DMS153 (cell line): ENCODE measurements around the gene MRAS.

Experiments
- DNase-seq: peaks from one replicate; lab custom pipeline; 2025; lab: John Stamatoyannopoulos, UW

Gene MRAS

GRCh38 chr3:138340511-138340910 lies 7.9 kb upstream of the MRAS start:
- DNase-seq = no peak

GRCh38 chr3:138344754-138345153 lies 3.6 kb upstream of the MRAS start:
- DNase-seq = no peak

- DNase-seq = no peak
Observed at GRCh38 chr3:138348754-138349739, 668 bp downstream of the MRAS start.

DNA sequence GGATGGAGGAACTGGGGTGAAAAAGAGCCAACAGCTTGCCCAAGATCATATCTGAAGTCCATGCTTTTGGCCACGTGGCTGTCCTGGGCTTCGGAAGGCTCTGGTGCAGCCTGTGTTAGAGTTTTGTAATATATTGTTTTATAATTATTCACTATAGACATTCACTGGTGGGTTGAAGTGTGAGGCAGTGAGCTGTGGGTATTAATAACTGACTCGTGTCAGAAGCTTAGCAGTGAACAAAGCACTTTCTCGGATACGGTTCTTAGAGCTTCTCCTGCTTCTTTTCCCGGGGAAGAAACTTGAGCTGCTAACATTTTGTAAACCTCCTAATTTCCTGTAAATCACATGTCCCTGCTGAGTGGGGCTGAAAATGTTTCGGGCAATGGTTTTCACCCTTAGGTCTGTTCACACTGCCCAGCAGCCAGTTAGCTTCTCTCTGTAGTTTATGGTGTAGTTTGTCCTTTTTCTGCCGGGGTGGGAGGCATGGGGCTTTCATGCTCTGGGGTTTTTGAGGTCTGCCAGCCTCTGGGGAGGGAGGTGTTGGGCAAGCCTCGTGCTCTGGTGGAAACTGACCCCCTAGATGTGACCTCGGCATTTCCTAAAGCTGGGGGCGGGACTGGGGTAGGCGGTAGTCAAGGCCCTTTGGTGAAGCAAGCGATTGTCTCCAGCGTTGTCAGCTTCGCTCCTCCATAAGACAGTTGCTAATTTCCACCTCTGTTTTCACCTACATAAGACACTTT lies 1.7 kb downstream of the MRAS start:
- DNase-seq = no peak

- DNase-seq = no peak
Observed at GRCh38 chr3:138351151-138351550, 2.8 kb downstream of the MRAS start.

GRCh38 chr3:138351916-138352550 lies 3.7 kb downstream of the MRAS start:
- no peak for DNase-seq

GRCh38 chr3:138354376-138354775 lies 6.0 kb downstream of the MRAS start:
- no peak for DNase-seq

- DNase-seq = no peak
Observed at GRCh38 chr3:138355071-138355470, 6.7 kb downstream of the MRAS start.

- DNase-seq = no peak
Observed at GRCh38 chr3:138356730-138357405, 8.5 kb downstream of the MRAS start.

- no peak for DNase-seq
Observed at GRCh38 chr3:138359148-138359918, 11.0 kb downstream of the MRAS start.

- no peak for DNase-seq
Observed at GRCh38 chr3:138359919-138360868, 11.8 kb downstream of the MRAS start.

DNA sequence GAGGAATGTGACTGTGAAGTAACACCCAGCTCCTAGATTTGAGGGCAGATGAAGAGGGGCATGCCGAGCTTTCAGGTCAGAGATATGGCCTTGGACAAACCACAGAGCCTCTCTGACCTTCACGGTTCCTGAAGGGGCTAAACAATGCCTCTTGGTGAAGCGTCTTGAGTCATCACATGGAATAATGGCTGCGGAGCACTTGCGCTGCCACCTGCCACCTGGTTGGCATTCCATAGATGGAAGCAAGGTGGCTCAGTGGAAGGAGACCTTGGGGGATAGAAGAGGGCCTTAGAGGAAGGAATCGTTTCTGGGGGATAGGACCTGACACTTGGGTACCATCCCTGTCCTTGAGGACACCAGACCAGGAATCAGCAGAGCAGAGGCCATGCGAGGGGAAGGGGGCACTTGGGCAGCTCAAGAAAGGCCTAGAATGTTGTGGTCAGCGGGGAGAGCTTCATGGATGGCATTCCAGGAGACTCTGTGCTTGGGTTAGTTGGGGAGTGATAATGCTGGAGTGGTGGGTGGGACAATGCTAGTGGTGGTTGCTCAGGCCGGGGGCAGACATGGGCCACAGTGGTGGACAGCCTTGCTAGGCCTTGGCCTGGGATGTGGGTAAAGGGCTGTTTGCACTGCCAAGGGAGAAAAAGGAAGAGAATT lies 12.6 kb downstream of the MRAS start:
- DNase-seq = no peak

GRCh38 chr3:138361561-138361971 lies 13.2 kb downstream of the MRAS start:
- DNase-seq = no peak

DNA sequence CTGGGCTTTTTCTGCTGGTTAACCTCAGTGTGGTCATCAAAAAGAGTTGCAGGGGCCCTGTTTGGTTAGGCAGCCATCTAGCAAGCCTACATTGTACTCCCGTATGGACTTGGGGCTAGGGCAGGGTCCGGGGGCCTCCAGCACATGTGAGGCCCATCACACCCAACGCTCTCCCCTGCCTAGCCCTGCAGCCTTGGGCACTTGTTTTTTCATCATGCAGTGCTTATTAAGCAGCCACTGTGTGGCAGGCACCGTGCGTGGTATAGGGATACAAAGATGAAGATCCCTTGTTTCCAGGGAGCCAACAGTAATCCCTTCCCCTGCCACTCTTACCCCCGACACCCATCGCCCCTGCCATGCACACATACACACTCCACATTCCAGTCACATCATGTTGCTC lies 14.2 kb downstream of the MRAS start:
- no peak for DNase-seq

- no peak for DNase-seq
Observed at GRCh38 chr3:138363322-138363721, 14.9 kb downstream of the MRAS start.

GRCh38 chr3:138364356-138365252 lies 16.2 kb downstream of the MRAS start:
- no peak for DNase-seq

- DNase-seq = no peak
Observed at GRCh38 chr3:138365253-138365555, 16.8 kb downstream of the MRAS start.

DNA sequence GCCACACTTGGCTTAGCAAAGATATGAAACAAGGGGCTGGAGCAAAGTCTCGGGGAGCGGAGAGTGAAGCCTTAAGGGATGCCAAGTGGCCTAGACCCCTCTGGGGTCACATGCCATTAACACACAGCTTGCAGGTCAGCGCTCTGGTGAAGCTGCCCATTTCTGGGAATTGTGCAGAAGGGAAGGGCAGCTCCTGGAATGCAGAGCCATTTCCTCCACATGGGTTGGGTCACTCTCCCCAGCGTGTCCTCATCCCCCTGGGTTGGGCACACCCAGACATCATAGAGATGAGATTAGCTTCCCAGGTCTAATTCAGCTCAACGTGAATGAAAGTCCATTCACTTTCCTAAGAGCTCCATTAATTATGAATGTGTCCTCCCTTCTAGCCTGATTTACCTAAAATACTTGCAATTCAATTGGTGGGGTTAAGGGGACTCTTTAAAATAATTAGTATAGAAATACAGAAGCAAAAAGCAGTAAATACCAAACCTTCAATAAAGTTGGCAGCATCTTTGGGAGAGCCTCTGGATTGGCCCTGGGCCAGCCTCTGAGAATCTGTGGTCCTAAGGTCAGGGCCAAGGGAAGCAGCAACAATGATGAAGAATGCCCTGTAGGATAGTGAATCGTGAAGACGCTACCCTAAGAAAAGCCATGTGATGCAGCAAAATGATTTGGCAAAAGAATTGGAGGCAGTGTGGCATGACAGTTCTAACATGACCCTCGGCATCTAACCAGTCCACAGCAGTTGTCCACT lies 17.8 kb downstream of the MRAS start:
- DNase-seq = no peak
